ENCODE results near the gene UBE4B. TPM values are rescaled to one million over a fixed set of nuclear protein-coding genes. Genes with fewer than 3 reads are reported as not detected.

Gene UBE4B
- total RNA-seq, 1 donor: 73.1 TPM

DNA sequence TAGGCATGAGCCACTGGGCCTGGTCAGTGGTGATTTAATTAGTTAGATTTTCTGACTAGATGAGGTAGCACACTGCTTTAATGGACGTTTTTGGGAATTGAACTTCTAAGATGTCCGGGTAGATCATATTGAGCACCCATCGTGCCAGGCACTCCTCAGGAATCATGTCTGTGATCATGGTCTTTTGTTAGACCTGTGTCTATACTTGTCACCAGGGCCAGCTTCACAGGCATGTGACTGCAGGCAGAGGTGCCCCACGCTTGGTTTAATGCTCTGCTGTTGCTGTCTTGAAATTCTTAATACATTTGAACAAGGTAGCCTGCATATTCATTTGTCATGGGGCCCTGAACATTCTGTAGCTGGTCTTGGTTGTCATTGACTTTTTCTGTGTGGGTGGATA lies 19.6 kb downstream of the UBE4B start:
- H3K4me3 ChIP-seq (ENCODE audit: insufficient read depth, low read length): no peak overlapping the region
- H4K20me1 ChIP-seq (ENCODE audit: insufficient read depth, low read length): peaks cover 27% of the 10 kb centered on the region
- H3K9me3 ChIP-seq (ENCODE audit: low read depth, low read length): no peaks in the 10 kb centered on the region
- H3K4me1 ChIP-seq (ENCODE audit: insufficient read depth, low read length): peaks cover 16% of the 10 kb centered on the region
- TF ChIP-seq, protein P1, sequence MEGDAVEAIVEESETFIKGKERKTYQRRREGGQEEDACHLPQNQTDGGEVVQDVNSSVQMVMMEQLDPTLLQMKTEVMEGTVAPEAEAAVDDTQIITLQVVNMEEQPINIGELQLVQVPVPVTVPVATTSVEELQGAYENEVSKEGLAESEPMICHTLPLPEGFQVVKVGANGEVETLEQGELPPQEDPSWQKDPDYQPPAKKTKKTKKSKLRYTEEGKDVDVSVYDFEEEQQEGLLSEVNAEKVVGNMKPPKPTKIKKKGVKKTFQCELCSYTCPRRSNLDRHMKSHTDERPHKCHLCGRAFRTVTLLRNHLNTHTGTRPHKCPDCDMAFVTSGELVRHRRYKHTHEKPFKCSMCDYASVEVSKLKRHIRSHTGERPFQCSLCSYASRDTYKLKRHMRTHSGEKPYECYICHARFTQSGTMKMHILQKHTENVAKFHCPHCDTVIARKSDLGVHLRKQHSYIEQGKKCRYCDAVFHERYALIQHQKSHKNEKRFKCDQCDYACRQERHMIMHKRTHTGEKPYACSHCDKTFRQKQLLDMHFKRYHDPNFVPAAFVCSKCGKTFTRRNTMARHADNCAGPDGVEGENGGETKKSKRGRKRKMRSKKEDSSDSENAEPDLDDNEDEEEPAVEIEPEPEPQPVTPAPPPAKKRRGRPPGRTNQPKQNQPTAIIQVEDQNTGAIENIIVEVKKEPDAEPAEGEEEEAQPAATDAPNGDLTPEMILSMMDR (IDR thresholded peaks at IDR 0.05; ENCODE audit: extremely low read depth, low read depth, low read length): no peak
- peaks cover 74% of the 10 kb centered on the region for H3K79me2 ChIP-seq (ENCODE audit: insufficient read depth, low read length)
- no peaks in the 10 kb centered on the region for H3K36me3 ChIP-seq (ENCODE audit: insufficient read depth, low read length)
- no peak overlapping the region for H3K4me2 ChIP-seq (ENCODE audit: insufficient read depth, low read length)
- H2AFZ ChIP-seq (ENCODE audit: low read length): no peak overlapping the region
- no peak for DNase-seq (ENCODE audit: insufficient read length, low spot score, missing footprints)
- H3K27me3 ChIP-seq (ENCODE audit: insufficient read depth, low read length): no peaks in the 10 kb centered on the region
- H3K27ac ChIP-seq (ENCODE audit: low read depth, low read length): no peak overlapping the region

DNA sequence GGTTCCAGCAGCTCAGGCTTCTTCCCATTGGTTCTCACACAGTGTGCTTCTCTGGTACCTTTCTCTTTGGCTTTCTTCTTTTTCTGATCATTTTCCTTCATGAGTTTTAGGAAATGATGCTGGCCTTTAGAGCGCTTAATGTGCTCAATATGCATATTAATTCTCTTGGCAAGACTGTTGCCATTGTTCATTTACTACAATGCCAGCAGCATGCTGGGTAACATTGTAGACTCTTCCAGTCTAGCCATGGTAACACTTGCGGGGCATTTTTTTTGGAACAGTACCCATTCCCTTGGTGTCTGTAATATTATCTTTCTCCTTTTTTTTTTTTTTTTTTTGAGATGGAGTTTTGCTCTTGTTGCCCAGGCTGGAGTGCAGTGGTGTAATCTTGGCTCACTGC lies 21.7 kb downstream of the UBE4B start:
- Histone ChIP-seq H3K4me1 (ENCODE audit: insufficient read depth, low read length) (peaks cover 20% of the 10 kb centered on the region), H3K27me3 (ENCODE audit: insufficient read depth, low read length) (no peaks in the 10 kb centered on the region), H3K4me3 (ENCODE audit: insufficient read depth, low read length) (no peak overlapping the region), H2AFZ (ENCODE audit: low read length) (no peak overlapping the region), H3K27ac (ENCODE audit: low read depth, low read length) (no peak overlapping the region), H3K36me3 (ENCODE audit: insufficient read depth, low read length) (no peaks in the 10 kb centered on the region), H3K9me3 (ENCODE audit: low read depth, low read length) (no peaks in the 10 kb centered on the region), H3K4me2 (ENCODE audit: insufficient read depth, low read length) (no peak overlapping the region), H3K79me2 (ENCODE audit: insufficient read depth, low read length) (peaks cover 75% of the 10 kb centered on the region), H4K20me1 (ENCODE audit: insufficient read depth, low read length) (peaks cover 15% of the 10 kb centered on the region)
- DNase-seq (ENCODE audit: insufficient read length, low spot score, missing footprints): no peak
- TF ChIP-seq, protein P1 (IDR thresholded peaks at IDR 0.05; ENCODE audit: extremely low read depth, low read depth, low read length): no peak

DNA sequence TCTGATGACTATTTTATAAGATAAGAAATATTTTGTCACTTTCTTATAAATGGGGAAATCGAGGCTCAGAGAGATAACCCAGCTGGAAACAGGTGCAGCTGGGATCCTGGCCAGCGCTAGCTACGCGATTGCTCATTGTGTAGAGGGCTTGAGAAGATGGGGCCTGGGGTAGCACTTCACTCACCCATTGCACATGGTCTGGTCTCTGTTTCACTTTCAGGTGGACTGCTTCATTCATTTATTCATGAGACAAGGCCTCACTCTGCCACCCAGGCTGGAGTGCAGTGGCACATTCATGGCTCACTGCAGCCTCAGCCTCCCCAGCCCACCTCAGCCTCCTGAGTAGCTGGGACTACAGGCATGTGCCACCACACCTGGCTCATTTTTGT lies 23.8 kb downstream of the UBE4B start:
- Histone ChIP-seq H3K27me3 (ENCODE audit: insufficient read depth, low read length) (no peaks in the 10 kb centered on the region), H3K79me2 (ENCODE audit: insufficient read depth, low read length) (peaks cover 75% of the 10 kb centered on the region), H3K4me3 (ENCODE audit: insufficient read depth, low read length) (no peak overlapping the region), H3K4me1 (ENCODE audit: insufficient read depth, low read length) (peaks cover 20% of the 10 kb centered on the region), H4K20me1 (ENCODE audit: insufficient read depth, low read length) (peaks cover 20% of the 10 kb centered on the region), H3K27ac (ENCODE audit: low read depth, low read length) (peak overlapping the region; percentile 74), H3K4me2 (ENCODE audit: insufficient read depth, low read length) (no peak overlapping the region), H2AFZ (ENCODE audit: low read length) (no peak overlapping the region), H3K36me3 (ENCODE audit: insufficient read depth, low read length) (no peaks in the 10 kb centered on the region), H3K9me3 (ENCODE audit: low read depth, low read length) (no peaks in the 10 kb centered on the region)
- TF ChIP-seq, protein P1 (IDR thresholded peaks at IDR 0.05; ENCODE audit: extremely low read depth, low read depth, low read length): no peak
- DNase-seq (ENCODE audit: insufficient read length, low spot score, missing footprints): no peak

DNA sequence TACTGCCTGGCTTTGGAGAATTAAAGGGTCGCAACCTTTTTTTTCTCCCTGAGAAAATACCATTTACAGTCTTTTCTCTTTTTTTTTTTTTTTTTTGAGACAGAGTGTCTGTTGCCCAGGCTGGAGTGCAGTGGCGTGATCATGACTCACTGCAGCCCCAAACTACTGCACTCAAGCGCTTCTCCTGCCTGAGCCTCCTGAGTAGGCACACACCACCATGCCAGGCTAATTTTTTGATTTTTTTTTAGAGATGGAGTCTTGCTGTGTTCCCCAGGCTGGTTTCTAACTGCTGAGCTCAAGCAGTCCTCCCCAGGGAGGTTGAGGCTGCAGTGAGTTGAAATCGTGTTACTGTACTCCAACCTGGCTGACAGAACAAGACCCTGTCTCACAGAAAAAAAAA lies 24.6 kb downstream of the UBE4B start:
- H3K79me2 ChIP-seq (ENCODE audit: insufficient read depth, low read length): peaks cover 69% of the 10 kb centered on the region
- no peak overlapping the region for H3K4me3 ChIP-seq (ENCODE audit: insufficient read depth, low read length)
- TF ChIP-seq, protein P1 (IDR thresholded peaks at IDR 0.05; ENCODE audit: extremely low read depth, low read depth, low read length): no peak
- H3K4me2 ChIP-seq (ENCODE audit: insufficient read depth, low read length): peak overlapping the region; percentile 18
- peaks cover 20% of the 10 kb centered on the region for H3K4me1 ChIP-seq (ENCODE audit: insufficient read depth, low read length)
- DNase-seq (ENCODE audit: insufficient read length, low spot score, missing footprints): no peak
- H4K20me1 ChIP-seq (ENCODE audit: insufficient read depth, low read length): peaks cover 20% of the 10 kb centered on the region
- H3K27ac ChIP-seq (ENCODE audit: low read depth, low read length): peak overlapping the region; percentile 74
- no peaks in the 10 kb centered on the region for H3K36me3 ChIP-seq (ENCODE audit: insufficient read depth, low read length)
- H2AFZ ChIP-seq (ENCODE audit: low read length): no peak overlapping the region
- no peaks in the 10 kb centered on the region for H3K9me3 ChIP-seq (ENCODE audit: low read depth, low read length)
- no peaks in the 10 kb centered on the region for H3K27me3 ChIP-seq (ENCODE audit: insufficient read depth, low read length)

All from osteoblast (primary cell).